Endothelial cell of umbilical vein (primary cell): ENCODE data around the gene NME7.

Experiments used
- GATA2 ChIP-seq: IDR thresholded peaks from 2 replicates; pipeline ENCODE4 v1.7.0; 2011; ENCODE audit warnings: low read depth, mild to moderate bottlenecking, moderate library complexity, mixed read lengths, low read length; ENCODE audit not compliant: insufficient read length, insufficient read depth
- POLR2A ChIP-seq: IDR thresholded peaks from 2 replicates; pipeline ENCODE4 v1.6.1; 2012; ENCODE audit warnings: low read depth, mild to moderate bottlenecking, control low read depth, low read length
- TF ChIP-seq, protein P1 (sequence below), 2 donors: IDR thresholded peaks; 1 replicate in 1 of 2; 2 replicates in 1 of 2; pipeline ENCODE4 v1.5.1; 2011; ENCODE audit warnings: low read length in 2 of 2, mild to moderate bottlenecking in 2 of 2, moderate library complexity in 2 of 2, control low read depth in 1 of 2, inconsistent platforms in 1 of 2, low read depth in 1 of 2; ENCODE audit not compliant: insufficient read depth in 1 of 2; ENCODE audit errors: extremely low read depth in 1 of 2

DNA sequence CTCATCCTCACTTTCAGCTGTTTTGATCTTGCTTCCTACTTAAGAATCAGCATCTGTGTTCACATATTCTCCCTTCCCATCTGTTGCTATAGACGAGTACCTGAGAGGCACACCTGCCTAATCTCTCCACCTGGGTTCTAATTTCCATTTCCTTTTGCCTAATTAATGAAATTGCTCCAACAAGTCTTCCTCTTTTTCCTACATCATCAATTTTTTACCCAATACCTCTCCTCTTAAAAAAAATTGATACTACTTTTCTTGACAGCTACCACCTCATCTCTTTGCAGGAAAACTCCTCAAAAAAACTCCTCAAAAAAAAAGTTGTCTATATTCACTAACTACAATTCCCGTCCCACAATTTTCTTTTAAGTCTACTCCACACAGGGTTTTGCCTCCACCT lies 71.8 kb downstream of the NME7 start:
- TF ChIP-seq GATA2 (no peak), POLR2A (no peak)
- TF ChIP-seq, protein P1, sequence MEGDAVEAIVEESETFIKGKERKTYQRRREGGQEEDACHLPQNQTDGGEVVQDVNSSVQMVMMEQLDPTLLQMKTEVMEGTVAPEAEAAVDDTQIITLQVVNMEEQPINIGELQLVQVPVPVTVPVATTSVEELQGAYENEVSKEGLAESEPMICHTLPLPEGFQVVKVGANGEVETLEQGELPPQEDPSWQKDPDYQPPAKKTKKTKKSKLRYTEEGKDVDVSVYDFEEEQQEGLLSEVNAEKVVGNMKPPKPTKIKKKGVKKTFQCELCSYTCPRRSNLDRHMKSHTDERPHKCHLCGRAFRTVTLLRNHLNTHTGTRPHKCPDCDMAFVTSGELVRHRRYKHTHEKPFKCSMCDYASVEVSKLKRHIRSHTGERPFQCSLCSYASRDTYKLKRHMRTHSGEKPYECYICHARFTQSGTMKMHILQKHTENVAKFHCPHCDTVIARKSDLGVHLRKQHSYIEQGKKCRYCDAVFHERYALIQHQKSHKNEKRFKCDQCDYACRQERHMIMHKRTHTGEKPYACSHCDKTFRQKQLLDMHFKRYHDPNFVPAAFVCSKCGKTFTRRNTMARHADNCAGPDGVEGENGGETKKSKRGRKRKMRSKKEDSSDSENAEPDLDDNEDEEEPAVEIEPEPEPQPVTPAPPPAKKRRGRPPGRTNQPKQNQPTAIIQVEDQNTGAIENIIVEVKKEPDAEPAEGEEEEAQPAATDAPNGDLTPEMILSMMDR (IDR thresholded peaks at IDR 0.05; ENCODE audit: extremely low read depth in 1 of 2, insufficient read depth in 1 of 2, low read depth in 1 of 2, low read length in 2 of 2): no peak
